Brain microvascular endothelial cell (primary cell): ENCODE results near the gene EFTUD2.

Experiments used
- DNase-seq: peaks from one replicate; pipeline ENCODE4 v3.0.0-alpha.2; 2020
- H3K27ac ChIP-seq: fragments of 250-450 bp; sonication (Bioruptor Pico); 2 replicates; pipeline ENCODE4 v1.5.1; 2020; ENCODE audit warnings: mild to moderate bottlenecking, moderate library complexity
- H3K27me3 ChIP-seq: fragments of 250-450 bp; sonication (Bioruptor Pico); replicated peaks from 2 replicates; pipeline ENCODE4 v1.5.1; 2020; ENCODE audit warnings: mild to moderate bottlenecking
- H3K36me3 ChIP-seq: fragments of 250-450 bp; sonication (Bioruptor Pico); replicated peaks from 2 replicates; pipeline ENCODE4 v1.5.1; 2020; ENCODE audit warnings: mild to moderate bottlenecking
- H3K4me3 ChIP-seq: 2 replicates; pipeline ENCODE4 v1.5.1; 2011; ENCODE audit warnings: low read depth, mild to moderate bottlenecking, control low read depth, low read length, moderate library complexity
- CTCF ChIP-seq: IDR thresholded peaks from 2 replicates; pipeline ENCODE4 v1.5.1; 2011; ENCODE audit warnings: low read depth, mild to moderate bottlenecking, moderate library complexity, low read length, control low read depth, inconsistent platforms; ENCODE audit errors: missing control alignments
- in situ Hi-C: cut with HindIII; loops from 2 replicates; pipeline ENCODE4 v1.10.0; 2017; ENCODE audit warnings: low sequenced_read_pairs, low pct_ligation_motif_present

EFTUD2 gene

GRCh38 chr17:44902135-44902760, 3.0 kb upstream of the EFTUD2 start:
- no peak overlapping the region for H3K27ac ChIP-seq
- no peak overlapping the region for H3K4me3 ChIP-seq
- no peak for TF ChIP-seq CTCF
- no peaks in the 10 kb centered on the region for H3K27me3 ChIP-seq
- in situ Hi-C loops = loop anchor here (25.0 kb wide), 1 partner anchor 110 kb away; no protein-coding TSS in a partner anchor
- H3K36me3 ChIP-seq = no peaks in the 10 kb centered on the region
- no peak for DNase-seq

GRCh38 chr17:44901411-44901921, 2.2 kb upstream of the EFTUD2 start:
- H3K4me3 ChIP-seq = no peak overlapping the region
- DNase-seq = peak; percentile 30
- in situ Hi-C loops = loop anchor here (25.0 kb wide), 1 partner anchor 111 kb away; no protein-coding TSS in a partner anchor
- H3K27ac ChIP-seq = no peak overlapping the region
- no peaks in the 10 kb centered on the region for H3K27me3 ChIP-seq
- no peak for TF ChIP-seq CTCF
- no peaks in the 10 kb centered on the region for H3K36me3 ChIP-seq

DNA sequence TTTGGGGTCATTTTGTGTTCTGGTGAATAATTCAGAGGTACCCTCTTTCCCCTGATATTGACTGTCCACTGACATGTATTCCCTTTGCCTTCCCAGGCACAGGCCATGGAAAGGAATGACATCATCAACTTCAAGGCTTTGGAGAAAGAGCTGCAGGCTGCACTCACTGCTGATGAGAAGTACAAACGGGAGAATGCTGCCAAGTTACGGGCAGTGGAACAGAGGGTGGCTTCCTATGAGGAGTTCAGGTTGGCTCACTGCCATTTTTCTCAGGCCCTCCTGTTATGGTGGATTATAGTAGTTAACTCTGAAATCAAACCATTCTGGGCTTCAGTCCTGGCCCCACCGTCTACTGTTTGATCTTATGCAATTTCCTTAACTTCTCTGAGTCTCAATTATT, 1.6 kb upstream of the EFTUD2 start:
- in situ Hi-C loops = loop anchor here (25.0 kb wide), 1 partner anchor 111 kb away; no protein-coding TSS in a partner anchor
- DNase-seq = peak; percentile 64
- Histone ChIP-seq H3K27ac (no peak overlapping the region), H3K27me3 (no peaks in the 10 kb centered on the region), H3K36me3 (peaks cover under 1% of the 10 kb centered on the region), H3K4me3 (no peak overlapping the region)
- no peak for TF ChIP-seq CTCF

DNA sequence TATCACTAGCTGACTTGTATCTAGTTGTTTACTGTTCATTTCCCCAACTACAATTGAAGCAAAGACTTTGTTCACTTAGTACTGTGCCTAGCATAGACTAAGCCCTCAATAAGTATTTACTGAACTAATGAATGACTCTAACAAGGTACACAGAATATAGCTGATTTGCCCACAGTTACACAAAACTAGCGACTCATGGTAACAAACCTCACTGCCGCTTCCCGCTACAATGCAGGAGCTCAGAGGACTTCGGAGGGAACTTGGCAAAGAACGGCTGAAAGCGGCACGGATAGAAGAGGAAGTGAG, 524 bp downstream of the EFTUD2 start:
- Histone ChIP-seq H3K27ac (peak overlapping the region; percentile 100), H3K4me3 (peak overlapping the region; percentile 94), H3K36me3 (peaks cover 8% of the 10 kb centered on the region), H3K27me3 (no peaks in the 10 kb centered on the region)
- in situ Hi-C loops = loop anchor here (25.0 kb wide), 1 partner anchor 111 kb away; no protein-coding TSS in a partner anchor
- no peak for TF ChIP-seq CTCF
- DNase-seq = peak; percentile 20

- TF ChIP-seq CTCF = no peak
- Histone ChIP-seq H3K27ac (no peak overlapping the region), H3K27me3 (no peaks in the 10 kb centered on the region), H3K4me3 (no peak overlapping the region), H3K36me3 (peaks cover 17% of the 10 kb centered on the region)
- in situ Hi-C loops = loop anchor here (25.0 kb wide), 1 partner anchor 107 kb away; no protein-coding TSS in a partner anchor
- no peak for DNase-seq
Measured at GRCh38 chr17:44894642-44895041, 4.6 kb downstream of the EFTUD2 start.

GRCh38 chr17:44892250-44892649, 7.0 kb downstream of the EFTUD2 start:
- Histone ChIP-seq H3K36me3 (peaks cover 17% of the 10 kb centered on the region), H3K27me3 (no peaks in the 10 kb centered on the region), H3K27ac (no peak overlapping the region), H3K4me3 (no peak overlapping the region)
- no peak for TF ChIP-seq CTCF
- DNase-seq = no peak
- in situ Hi-C loops = loop anchor here (25.0 kb wide), 1 partner anchor 105 kb away; no protein-coding TSS in a partner anchor
